Activated CD4-positive, alpha-beta T cell treated with anti-CD3 and anti-CD28 coated beads, Interleukin-2, amount 50 U/mL, for 4 hours (primary cell): ENCODE data around the gene RAB37.

Experiments
- DNase-seq, 2 experiments: peaks; one replicate each; pipeline ENCODE4 v3.0.0-alpha.2; 2020

RAB37 gene

DNA sequence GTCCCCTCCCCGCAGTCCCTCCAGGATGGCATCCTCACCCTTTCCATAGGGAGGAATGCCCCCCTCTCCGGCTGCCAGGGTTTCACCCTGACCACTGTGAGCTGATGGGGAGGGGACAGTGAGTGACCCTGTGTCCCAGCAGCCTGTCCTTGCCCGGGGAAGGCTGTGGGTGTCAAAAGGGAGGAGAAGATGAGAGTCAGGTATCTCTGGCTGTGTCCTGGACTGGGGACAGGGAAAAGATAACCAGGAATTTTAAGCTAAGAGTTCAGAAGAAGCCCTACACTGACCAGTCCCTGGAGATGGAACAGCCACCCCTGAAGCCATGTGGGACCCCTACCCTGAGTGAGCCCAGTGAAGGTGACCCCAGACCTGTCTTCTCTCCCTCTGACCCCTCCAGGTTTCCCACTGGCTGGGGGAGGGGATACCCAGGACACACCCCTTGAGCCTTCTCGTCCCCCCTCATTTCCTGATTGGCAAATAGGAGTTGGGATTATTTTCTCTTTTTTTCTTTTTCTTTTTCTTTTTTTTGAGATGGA is 27.8 kb downstream of the RAB37 start:
- no peak for DNase-seq

DNA sequence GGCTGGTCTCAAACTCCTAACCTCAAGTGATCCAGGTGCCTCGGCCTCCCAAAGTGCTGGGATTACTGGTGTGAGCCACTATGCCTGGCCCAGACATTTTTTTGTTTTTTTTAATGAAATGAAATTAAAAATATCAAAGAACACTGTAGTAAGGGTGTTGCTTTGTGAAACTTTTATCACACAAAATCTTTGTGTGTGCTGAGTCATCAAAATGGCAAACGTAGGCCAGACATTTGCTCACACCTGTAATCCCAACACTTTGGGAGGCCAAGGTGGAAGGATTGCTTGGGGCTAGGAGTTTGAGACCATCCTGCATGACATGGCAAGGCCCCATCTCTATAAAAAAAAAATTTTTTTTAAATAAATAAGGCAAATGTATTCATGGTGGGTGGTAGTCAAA is 29.4 kb downstream of the RAB37 start:
- no peak for DNase-seq

DNA sequence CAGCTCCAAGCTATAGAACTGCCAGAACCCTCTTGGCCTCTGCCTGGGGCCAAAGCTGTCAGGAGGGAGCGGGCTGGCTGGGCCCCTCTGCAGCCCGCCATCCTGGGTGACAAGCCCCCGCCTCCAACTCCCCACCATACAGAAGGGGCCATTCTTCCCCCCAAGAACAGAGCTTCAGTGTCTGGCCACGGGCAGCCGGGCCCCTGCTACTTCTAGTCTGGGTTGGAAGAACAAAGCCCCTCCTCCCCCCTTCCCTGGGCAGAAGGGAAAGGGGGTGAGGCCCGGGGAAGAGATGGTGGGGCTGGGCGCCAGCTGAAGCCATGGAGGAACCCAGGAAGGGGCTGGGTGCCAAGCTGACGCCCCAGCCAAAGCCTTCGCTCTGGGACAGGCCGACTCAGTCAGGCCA is 30.1 kb downstream of the RAB37 start:
- no peak for DNase-seq

DNA sequence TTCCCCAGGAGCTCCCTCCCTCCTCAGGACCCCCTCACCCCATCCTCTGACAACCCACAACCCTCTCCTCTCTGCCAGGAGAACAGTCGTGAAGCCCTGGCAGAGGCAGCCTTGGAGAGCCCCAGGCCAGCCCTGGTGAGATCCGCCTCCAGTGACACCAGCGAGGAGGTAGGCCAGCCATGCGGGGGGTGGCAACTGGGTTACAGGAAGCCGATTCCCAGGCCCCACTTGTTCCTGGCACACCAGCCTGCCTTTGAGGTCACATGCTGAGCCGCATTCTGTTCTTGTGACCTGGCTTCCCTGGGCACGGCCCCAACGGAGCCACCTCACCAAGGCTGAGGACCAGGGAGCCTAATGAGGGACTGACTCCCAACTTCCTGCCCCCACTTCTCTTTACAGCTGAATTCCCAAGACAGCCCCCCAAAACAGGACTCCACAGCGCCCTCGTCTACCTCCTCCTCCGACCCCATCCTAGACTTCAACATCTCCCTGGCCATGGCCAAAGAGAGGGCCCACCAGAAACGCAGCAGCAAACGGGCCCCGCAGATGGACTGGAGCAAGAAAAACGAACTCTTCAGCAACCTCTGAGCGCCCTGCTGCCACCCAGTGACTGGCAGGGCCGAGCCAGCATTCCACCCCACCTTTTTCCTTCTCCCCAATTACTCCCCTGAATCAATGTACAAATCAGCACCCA is 31.2 kb downstream of the RAB37 start:
- no peak for DNase-seq

DNA sequence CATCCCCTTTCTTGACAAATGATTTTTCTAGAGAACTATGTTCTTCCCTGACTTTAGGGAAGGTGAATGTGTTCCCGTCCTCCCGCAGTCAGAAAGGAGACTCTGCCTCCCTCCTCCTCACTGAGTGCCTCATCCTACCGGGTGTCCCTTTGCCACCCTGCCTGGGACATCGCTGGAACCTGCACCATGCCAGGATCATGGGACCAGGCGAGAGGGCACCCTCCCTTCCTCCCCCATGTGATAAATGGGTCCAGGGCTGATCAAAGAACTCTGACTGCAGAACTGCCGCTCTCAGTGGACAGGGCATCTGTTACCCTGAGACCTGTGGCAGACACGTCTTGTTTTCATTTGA is 31.7 kb downstream of the RAB37 start:
- no peak for DNase-seq

DNA sequence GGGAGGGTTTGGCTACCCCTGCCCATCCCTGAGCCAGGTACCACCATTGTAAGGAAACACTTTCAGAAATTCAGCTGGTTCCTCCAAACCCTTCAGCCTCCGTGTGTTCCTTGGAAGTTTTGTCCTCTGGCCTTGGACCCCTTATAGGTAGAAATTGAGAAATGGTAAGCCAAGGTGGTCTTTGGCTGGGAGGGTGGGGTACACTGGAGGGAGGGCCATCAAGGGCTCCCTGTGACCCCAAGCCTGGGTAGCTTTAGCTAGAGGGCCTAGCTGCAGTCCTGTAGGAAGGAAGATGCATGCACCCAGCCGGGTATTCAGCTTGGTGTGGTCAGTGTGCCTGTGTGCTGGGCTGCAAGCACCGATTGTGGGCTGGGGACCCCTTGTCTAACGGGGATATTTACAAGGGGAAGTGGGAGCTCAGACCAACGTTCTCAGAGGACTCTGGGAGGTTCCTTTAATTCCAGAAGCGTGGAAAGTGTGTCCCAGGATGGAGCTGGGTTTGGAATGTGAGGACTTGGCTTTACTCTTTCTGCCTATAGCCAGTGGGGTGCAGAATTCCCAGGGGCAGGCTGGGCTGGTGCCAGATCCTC is 32.3 kb downstream of the RAB37 start:
- no peak for DNase-seq

DNA sequence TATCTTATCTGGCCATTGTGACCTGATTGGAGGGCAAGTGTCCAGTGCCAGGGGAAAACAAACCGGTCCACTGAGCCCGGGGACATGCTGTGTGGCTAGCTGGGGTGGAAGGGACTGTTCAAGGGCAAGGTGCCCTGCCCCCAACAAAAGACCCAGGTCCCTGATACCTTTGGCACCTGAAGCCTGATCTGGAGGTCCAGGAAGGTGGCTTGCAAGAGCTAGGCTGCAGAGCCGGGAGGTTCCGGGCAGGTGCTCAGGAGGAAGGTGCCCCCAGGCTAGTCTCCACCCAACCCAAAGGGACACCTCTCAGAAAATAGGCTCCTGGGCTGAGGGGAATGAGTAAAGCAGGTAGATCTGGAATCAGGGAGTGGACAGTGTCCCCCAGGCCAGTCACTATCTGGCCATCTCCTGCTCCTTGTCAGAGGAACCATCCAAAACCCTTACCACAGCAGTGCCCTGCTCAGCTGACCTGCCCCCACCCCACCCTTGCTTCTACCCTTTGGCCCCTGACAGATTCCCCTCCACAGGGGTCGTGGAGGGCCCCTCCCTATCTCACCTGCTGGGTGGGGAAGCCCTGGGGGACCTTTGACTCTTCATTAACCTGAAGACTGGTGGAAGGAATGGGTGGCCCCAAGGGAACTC is 32.9 kb downstream of the RAB37 start:
- no peak for DNase-seq

DNA sequence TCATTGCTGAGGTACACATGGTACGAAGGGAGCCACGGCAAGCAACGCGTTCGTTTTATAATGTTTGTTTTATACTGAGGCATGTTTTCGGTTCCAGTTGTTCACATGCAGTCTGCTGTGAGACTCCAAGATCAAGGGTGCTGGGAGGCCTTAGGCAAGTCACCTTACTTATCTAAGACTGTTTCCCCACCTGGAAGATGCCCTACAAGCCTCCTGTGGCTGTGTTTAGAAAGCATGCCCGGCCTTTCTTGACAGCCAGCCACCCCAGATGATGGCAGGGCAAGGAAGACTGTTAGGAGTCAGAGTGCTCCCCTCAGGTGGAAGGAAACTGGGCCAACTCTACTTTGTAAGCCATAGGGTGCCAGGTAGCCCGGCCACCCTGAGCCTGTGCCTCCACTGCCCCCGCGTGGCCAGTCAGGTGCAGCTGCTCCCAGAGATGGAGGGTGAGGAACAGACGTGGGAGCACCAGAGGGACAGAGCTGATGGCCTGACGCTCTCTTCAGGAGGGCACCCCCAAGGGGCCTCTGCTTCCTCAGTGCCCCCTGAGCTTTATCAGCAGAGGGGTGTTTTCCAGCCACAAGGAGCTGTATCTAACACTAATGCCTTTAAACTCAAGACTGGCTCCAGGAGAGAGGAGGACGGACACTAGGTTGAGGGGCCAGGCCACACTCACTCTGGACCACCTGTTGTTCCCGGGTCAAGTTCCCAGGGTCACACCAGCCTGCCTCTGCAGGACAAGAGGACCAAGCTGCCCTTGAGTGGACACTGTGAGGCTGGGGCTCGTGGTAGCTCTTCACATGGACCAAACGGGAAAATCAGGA is 33.7 kb downstream of the RAB37 start:
- DNase-seq, result peak; percentile 71 to 76

DNA sequence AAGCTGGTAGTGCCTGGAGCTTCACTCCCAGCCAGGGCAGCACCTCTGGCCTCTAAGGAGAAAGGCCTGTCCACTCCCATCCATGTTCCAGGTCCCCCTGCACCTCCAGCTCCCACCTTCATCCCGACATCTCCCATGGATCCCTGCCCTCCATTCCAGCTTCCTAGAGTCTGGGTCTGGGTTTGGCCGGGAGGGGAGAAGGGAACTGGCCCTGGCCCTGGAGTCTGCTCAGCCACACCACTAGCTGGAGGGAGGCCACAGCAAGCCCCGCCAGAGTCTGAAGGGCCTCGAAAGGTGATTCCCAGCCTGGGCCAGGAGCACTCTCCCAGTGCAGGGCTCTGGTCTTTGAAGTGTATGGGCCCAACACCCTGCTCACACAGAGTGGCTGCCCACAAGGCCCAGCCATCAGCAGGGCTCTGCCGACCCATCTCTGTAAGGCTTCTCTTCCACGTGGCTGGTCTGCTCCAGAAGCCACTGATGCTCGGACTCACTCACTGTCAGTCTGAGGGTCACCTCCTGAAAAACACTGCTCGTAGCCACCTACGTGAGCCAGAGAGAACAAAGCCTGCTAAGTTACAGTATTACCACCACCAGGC is 34.4 kb downstream of the RAB37 start:
- DNase-seq, result no peak

DNA sequence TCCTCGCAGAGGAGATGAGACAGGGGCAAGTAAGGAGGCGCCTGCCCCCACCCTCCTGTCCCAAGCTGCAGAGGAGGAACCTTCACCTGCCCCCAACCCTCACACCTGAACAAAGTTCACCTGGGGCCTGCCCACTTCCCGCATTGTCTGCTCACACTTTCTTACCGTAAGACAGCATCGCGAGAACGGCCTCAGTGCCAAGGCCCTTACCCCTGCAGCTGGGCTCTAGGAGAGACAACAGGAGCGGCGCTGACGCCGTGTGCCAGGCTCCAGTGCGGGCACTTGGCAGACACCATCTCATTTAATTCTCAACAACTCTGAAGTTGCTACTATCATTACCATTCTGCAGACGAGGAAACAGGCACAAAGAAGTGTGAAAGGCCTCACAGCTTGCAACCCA is 35.0 kb downstream of the RAB37 start:
- no peak for DNase-seq

DNA sequence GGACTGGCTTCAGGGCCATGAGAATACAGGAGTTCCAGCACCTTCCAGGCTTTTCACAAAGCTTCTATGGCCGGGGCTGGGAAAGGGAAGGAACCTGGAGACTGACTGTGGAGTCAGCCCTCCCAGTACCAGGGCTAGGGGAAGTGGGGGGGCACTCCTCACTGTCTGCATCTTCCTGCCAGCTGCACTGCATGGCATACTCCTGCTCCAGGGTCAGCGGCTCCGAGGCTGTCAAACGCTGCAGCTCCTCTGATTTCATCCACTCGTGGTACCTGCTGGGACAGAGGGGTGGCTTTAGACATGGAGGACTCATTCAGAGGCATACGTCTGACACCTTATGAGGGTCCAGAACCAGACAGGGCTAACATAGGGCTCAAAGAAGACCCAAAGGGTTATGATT is 36.4 kb downstream of the RAB37 start:
- DNase-seq, result no peak

DNA sequence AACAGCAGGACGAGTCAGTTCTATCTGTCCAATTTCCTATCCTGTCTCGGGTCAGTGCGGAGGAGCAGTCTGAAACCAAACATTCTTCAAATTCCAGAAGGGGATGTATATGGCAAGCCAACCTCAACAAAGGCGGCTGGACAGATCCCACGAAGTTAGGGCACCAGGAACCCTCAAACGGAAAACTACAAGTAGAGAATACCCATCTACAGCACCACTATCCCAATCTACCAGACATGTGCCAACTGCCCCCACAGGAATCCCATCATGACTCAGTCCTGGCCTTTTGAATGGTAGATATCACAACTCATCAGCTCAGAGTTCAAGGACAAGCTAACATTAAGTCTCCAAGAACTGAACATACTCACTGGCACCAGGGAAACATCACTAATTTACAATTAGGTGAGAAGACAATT is 36.8 kb downstream of the RAB37 start:
- no peak for DNase-seq

DNA sequence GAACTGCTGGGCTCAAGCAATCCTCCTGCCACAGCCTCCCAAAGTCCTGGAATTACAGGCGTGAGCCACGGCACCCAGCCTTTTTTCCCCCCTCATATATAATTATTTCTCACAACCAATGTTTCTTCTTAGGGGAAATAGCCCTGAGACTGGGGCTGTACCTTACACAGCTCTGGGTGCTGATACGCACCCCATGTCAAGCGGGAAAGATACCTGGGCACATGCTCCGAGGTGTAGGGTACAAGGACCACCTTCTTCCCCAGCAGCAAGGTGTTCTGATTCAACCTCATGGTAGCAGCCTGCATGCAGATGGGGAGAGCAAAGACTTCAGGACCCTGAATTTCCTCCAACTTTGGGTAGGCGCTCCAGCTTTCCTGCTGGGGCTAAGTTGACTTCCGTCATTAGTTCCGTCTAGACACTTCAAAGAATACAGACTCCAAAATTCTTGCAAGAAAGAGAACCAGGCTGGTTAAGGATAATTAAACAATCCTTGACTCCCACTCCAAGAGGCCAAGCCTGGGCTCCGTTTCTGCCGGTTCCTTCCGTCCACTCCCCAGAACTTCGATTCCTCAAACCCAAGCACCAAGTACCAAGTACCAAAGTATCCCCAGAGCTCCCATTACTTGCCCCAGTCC is 38.5 kb downstream of the RAB37 start:
- no peak for DNase-seq

DNA sequence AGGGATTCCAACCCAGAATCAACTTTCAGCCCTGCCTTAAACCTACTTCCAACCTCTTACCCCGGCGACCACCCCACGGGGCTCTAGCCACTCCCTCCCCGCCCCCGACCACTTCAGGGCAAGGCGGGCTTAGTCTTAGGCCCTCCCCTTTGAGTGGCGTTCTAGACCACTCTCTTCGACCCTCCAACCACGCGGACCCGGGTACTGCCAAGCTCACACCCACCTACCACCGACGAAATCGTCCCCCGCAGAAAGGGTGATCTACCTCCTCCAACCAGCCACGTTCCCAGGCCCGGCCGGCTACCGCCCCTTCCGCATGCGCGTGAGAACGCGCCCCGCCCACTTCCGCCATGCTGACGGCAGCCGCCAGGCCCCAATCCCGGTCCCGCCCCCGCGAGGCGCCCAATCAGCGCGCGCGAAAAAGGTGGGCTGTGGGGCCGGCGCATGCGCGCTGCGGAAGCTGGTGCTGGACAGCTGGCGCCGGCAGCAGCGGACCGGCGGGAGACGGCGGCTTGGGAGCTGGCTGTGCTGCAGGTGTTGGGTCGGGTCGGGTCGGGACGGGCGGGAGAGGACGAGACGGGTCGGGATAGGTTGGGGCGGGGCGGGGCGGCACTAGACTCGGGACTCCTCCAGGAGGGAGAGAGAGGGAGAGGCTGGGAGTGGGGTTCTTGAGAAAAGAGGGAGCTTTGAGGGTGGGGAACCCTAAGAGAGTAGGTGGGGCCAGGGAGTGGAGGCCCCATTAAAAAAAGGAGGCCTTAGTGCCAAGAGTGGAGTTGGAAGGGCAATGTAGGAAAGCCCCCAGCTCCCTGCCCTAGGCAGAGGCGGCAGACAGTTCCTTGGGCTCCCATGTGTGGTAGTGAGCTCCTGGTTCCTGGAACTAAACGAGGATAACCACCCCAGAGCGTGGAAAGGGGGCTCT is 39.2 kb downstream of the RAB37 start, which contains the start of gene NAT9:
Gene NAT9, minus strand, starts transcription at position 302 of the 919 bp plus-strand sequence. CDS start 647 bp downstream, outside the sequence.
- peak; percentile 98 to 99 for DNase-seq

DNA sequence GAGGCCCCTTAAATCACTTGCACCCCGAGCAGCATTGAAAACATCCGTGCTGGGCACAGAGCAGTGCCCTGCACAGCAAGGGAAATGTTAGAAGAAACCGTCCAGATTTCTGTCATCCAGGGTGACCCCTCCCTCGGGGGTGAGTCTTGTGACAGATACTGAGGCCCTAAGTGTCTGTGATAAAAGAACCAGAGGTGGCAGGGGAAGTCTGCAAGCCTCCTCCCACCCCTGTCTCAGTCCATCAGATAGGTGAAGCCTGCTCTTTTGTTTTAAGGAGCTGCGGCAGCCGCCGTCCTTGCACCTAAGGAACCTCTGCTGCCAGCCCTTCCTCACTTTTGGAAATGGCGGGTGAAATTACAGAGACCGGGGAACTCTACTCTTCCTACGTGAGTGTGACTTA is 39.9 kb downstream of the RAB37 start:
- no peak for DNase-seq

DNA sequence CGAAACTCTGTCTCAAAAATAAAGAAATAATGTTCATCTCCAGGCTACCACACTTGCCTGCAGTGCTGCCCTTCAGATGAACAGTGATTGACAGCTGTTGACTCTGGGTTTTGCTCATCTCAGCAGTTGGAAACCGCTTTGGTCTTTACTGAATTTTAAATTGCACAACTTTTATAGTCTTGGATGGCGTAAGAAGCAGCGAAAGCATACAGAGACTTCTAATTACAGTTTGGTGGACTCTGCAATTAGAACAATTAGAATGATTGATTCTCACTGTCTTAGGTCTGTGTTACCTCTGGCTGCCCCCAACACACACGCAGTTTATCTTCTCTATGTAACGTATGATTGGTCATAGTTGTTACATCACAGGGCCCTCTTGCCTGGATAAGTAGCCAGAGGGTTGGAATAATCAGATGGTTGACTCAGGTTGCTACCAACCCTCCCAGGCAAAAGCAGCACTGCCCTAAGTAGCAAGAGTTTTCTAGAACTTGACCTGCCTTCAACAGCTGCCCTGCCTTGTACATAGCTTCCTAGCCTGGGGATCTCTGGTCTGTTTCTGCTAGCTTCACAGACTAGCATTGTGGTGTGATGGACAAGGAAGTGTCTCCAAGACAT is 41.0 kb downstream of the RAB37 start:
- DNase-seq, result no peak

DNA sequence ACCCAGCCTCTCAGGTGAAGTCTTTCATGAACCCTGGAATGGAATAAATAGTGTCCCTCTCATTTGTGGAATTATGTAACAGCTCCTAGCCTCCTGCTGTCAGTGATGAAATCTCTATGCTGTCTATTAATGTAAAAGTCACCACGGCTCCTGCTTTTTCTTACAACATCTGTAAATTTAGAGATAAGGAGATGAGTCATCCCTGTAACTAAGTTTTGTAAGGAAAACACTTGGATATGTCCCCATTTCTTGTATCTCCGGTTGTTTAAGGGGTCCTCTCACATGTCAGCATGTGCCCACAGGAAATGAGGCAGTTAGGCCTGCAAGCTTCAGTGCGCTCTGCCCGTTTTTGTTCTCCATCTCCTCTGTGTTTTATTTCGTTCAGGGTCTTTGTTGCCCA is 41.9 kb downstream of the RAB37 start:
- no peak for DNase-seq

DNA sequence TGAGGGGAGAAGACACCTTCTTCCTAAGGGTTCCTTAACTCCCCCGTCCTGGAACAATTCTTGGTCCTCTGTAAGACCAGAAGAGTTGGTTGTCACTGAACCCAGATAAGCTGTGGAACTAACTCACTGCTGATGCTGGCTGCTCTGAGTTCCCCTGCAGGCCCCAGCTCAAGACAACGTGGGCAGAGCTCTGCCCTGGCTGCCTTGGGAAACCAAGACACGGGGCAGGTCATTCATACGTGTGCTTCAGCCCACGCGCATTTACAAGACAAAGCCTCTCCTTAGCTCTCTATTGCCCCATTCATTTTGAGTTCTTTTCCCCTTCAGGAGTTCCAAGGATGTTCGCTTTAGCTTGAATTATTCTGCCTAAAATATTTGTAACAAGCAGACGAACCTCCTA is 42.4 kb downstream of the RAB37 start:
- no peak for DNase-seq

DNA sequence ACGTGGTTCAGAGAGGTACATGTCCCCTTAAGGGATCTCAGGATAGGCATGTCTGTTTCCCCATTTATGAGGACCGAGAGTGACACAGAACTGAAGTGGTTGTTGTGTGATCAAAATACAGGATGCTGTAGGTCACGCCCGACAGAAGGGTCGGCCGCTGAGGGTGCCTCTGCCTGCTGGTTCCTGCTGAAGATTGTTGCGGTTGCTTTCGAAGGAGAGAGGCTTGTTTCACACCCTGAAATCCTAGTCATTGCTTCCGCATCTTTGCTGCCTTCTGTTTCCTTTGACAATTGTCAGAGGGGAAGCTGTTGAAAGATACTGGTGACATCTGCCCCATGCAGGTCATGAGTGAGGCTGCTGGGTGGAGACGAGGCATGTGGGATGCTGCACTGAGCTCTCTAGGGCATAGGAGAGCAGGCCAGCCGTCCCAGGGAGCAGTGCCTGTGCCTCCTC is 42.9 kb downstream of the RAB37 start:
- peak; percentile 29 to 35 for DNase-seq

DNA sequence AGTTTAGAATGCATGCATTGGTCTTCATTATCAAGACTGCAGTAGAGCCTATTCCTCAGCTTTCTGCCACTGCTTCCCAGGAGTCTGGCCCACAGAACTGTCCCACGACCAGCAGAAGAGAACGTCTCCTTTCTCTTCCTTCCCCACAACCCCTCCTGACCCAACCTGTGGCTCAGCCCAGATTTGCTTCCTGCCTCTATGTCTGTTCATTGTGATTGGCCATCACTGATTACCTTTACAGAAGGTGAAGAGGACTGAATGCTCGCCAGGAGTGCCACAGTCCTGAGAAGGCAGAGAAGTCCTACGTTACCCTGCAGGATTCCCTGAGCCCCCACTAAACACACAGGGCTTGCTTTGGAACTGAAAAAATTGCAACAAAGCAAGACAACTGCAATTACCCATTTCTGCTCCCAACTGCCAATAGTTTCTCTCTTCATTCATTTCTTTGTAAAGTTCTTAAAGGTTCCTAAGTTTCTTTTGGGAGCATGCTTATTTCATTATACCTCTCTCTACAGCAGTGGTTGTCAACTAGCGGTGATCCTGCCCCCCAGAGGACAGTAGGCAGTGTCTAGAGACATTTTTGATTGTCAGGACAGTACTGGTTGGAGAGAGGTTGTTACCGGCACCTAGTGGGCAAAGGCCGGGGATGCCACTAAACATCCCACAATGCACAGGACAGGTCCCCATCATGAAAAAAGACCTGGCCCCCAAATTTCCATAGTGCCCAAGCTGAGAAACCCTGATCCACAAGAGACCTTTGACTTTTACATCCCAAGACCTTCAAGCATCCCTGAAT is 43.6 kb downstream of the RAB37 start:
- DNase-seq, result no peak
